H9 (cell line): ENCODE data around the gene NRCAM. TPM values are rescaled to one million over a fixed set of nuclear protein-coding genes. Genes with fewer than 3 reads are reported as not detected.

Experiments used
- DNase-seq: peaks from one replicate; pipeline ENCODE4 v3.0.0-alpha.2; 2017
- H2AFZ ChIP-seq: one replicate; pipeline ENCODE4 v1.6.1; 2013; ENCODE audit warnings: mild to moderate bottlenecking, low read length, control low read depth, moderate library complexity
- H2AK5ac ChIP-seq: 2 replicates; pipeline ENCODE4 v1.6.1; 2013; ENCODE audit warnings: low read length, control low read depth, mixed read lengths; ENCODE audit not compliant: insufficient read length
- H2BK120ac ChIP-seq: one replicate; pipeline ENCODE4 v1.6.1; 2013; ENCODE audit warnings: low read depth, mild to moderate bottlenecking, low read length, control low read depth, inconsistent platforms; ENCODE audit not compliant: poor library complexity, severe bottlenecking
- H2BK12ac ChIP-seq: 2 replicates; pipeline ENCODE4 v1.6.1; 2013; ENCODE audit warnings: low read length, control low read depth, mixed read lengths, low read depth; ENCODE audit not compliant: insufficient read length
- H2BK15ac ChIP-seq: 2 replicates; pipeline ENCODE4 v1.6.1; 2013; ENCODE audit warnings: low read depth, low read length, control low read depth
- H2BK20ac ChIP-seq: one replicate; pipeline ENCODE4 v1.6.1; 2013; ENCODE audit warnings: low read depth, mild to moderate bottlenecking, low read length, control low read depth, inconsistent platforms; ENCODE audit not compliant: poor library complexity, severe bottlenecking
- H2BK5ac ChIP-seq: 2 replicates; pipeline ENCODE4 v1.6.1; 2013; ENCODE audit warnings: low read length, control low read depth, mixed read lengths; ENCODE audit not compliant: insufficient read length
- H3K14ac ChIP-seq: 2 replicates; pipeline ENCODE4 v1.6.1; 2013; ENCODE audit warnings: low read length, control low read depth; ENCODE audit not compliant: insufficient read depth
- H3K18ac ChIP-seq: 2 replicates; pipeline ENCODE4 v1.6.1; 2013; ENCODE audit warnings: low read depth, mild to moderate bottlenecking, mixed read lengths, low read length, control low read depth; ENCODE audit not compliant: insufficient read length
- H3K23ac ChIP-seq: 2 replicates; pipeline ENCODE4 v1.6.1; 2013; ENCODE audit warnings: low read length, control low read depth, mixed read lengths, low read depth; ENCODE audit not compliant: insufficient read length
- H3K23me2 ChIP-seq: 2 replicates; pipeline ENCODE4 v1.6.1; 2013; ENCODE audit warnings: low read depth, mild to moderate bottlenecking, mixed read lengths, low read length, control low read depth; ENCODE audit not compliant: insufficient read length, poor library complexity, severe bottlenecking
- H3K27ac ChIP-seq: 2 replicates; pipeline ENCODE4 v1.5.1; 2013; ENCODE audit warnings: low read length, control low read depth, mixed read lengths, low read depth; ENCODE audit not compliant: insufficient read length
- H3K27me3 ChIP-seq: 2 replicates; pipeline ENCODE4 v1.6.1; 2013; ENCODE audit warnings: low read length, control low read depth, inconsistent platforms; ENCODE audit not compliant: insufficient read depth
- H3K4ac ChIP-seq: 2 replicates; pipeline ENCODE4 v1.6.1; 2013; ENCODE audit warnings: low read depth, mild to moderate bottlenecking, control low read depth, inconsistent platforms, low read length, moderate library complexity
- H3K4me1 ChIP-seq: 2 replicates; pipeline ENCODE4 v1.6.1; 2013; ENCODE audit warnings: low read length, control low read depth, inconsistent platforms; ENCODE audit not compliant: insufficient read depth
- H3K4me2 ChIP-seq: 2 replicates; pipeline ENCODE4 v1.6.1; 2013; ENCODE audit warnings: low read length, control low read depth, mixed read lengths; ENCODE audit not compliant: insufficient read length, insufficient read depth
- H3K56ac ChIP-seq: 2 replicates; pipeline ENCODE4 v1.6.1; 2013; ENCODE audit warnings: low read depth, mild to moderate bottlenecking, mixed read lengths, low read length, control low read depth; ENCODE audit not compliant: insufficient read length
- H3K79me1 ChIP-seq: 2 replicates; pipeline ENCODE4 v1.6.1; 2013; ENCODE audit warnings: low read depth, mild to moderate bottlenecking, moderate library complexity, low read length, control low read depth, inconsistent platforms; ENCODE audit not compliant: insufficient read depth, poor library complexity, severe bottlenecking
- H3K79me2 ChIP-seq: 2 replicates; pipeline ENCODE4 v1.6.1; 2013; ENCODE audit warnings: low read length, control low read depth, inconsistent platforms; ENCODE audit not compliant: insufficient read depth
- H3K9ac ChIP-seq: 2 replicates; pipeline ENCODE4 v1.6.1; 2013; ENCODE audit warnings: low read length, control low read depth, mixed read lengths; ENCODE audit not compliant: insufficient read length; ENCODE audit errors: extremely low read depth
- H3K9me3 ChIP-seq: one replicate; pipeline ENCODE4 v1.6.1; 2013; ENCODE audit warnings: low read depth, low read length, inconsistent platforms; ENCODE audit not compliant: control insufficient read depth
- H3T11ph ChIP-seq: one replicate; pipeline ENCODE4 v1.6.1; 2013; ENCODE audit warnings: mild to moderate bottlenecking, low read length, control low read depth, inconsistent platforms
- H4K20me1 ChIP-seq: one replicate; pipeline ENCODE4 v1.6.1; 2013; ENCODE audit not compliant: control insufficient read depth, insufficient read length, insufficient read depth
- H4K5ac ChIP-seq: 2 replicates; pipeline ENCODE4 v1.6.1; 2013; ENCODE audit warnings: low read depth, mild to moderate bottlenecking, mixed read lengths, low read length, control low read depth; ENCODE audit not compliant: insufficient read length
- H4K8ac ChIP-seq: replicated peaks from 2 replicates; pipeline ENCODE4 v1.6.1; 2013; ENCODE audit warnings: low read length, control low read depth, mixed read lengths, low read depth; ENCODE audit not compliant: insufficient read length
- H4K91ac ChIP-seq: 2 replicates; pipeline ENCODE4 v1.6.1; 2013; ENCODE audit warnings: low read depth, mild to moderate bottlenecking, moderate library complexity, mixed read lengths, low read length, control low read depth; ENCODE audit not compliant: insufficient read length
- H3K27ac Mint-ChIP-seq, 3 experiments: 2 replicates in 2 of 3; 3 replicates in 1 of 3; pipeline ENCODE4 v1.8.0; 2020 to 2021; ENCODE audit warnings: mixed read lengths in 3 of 3, mild to moderate bottlenecking in 1 of 3, moderate library complexity in 1 of 3
- H3K27me3 Mint-ChIP-seq: 2 replicates; pipeline ENCODE4 v1.8.0; 2021; ENCODE audit warnings: low read depth, mild to moderate bottlenecking, moderate library complexity, mixed read lengths
- H3K36me3 Mint-ChIP-seq, 3 experiments: 2 replicates in 2 of 3; 3 replicates in 1 of 3; pipeline ENCODE4 v1.8.0; 2020 to 2021; ENCODE audit warnings: low read depth in 3 of 3, mixed read lengths in 3 of 3; ENCODE audit not compliant: insufficient read depth in 1 of 3
- H3K4me1 Mint-ChIP-seq, 2 experiments: 2 replicates each; pipeline ENCODE4 v1.8.0; 2020; ENCODE audit warnings: mixed read lengths in 2 of 2
- H3K4me3 Mint-ChIP-seq, 2 experiments: 2 replicates in 1 of 2; 3 replicates in 1 of 2; pipeline ENCODE4 v1.8.0; 2020 to 2021; ENCODE audit warnings: mild to moderate bottlenecking in 2 of 2, mixed read lengths in 2 of 2, moderate library complexity in 1 of 2
- H3K9me3 Mint-ChIP-seq, 2 experiments: 2 replicates in 1 of 2; 3 replicates in 1 of 2; pipeline ENCODE4 v1.8.0; 2020; ENCODE audit warnings: mild to moderate bottlenecking in 2 of 2, mixed read lengths in 2 of 2, moderate library complexity in 1 of 2
- WGBS: extraction: QIAGEN DNeasy Blood & Tissue Kit; methylation state at CpG from one replicate; pipeline ENCODE4 v1.1.7; 2013; ENCODE audit warnings: missing lambda C conversion rate, low lambda C conversion rate, mixed read lengths; ENCODE audit not compliant: insufficient read length; ENCODE audit errors: extremely low coverage; 5-methylcytosine and 5-hydroxymethylcytosine counted together
- total RNA-seq: library from RNA; stranded (reverse); gene quantifications from 2 replicates; pipeline ENCODE4 v1.2.1, GENCODE V29; 2021
- TF ChIP-seq, protein P1 (sequence below): fragments of 200-600 bp; sonication (generic); conservative IDR thresholded peaks from 3 replicates; pipeline ENCODE4 v1.8.0; 2021; ENCODE audit warnings: antibody characterized with exemption, mild to moderate bottlenecking

The NRCAM gene
- total RNA-seq, 1 experiment from 2014 or later = 2.3 TPM

DNA sequence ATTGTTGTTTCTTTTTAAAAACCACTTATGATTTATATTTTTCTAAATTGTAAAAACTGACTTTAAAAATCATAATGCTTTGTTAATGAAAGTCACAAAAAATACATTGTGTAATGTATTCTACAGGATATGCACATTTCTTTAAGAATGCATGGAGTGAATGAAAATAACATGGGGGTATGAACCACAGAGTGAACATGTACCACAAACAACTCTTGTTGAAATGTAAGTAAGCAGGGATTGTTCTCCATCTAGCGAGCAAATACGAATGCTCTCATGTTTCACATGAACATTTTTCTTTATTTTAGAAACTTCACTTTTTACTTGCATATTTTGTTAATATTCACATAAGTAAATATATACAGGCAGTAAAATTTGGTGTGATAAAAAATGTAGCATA, 290.5 kb downstream of the NRCAM start:
- Histone ChIP-seq H2AFZ (no peak overlapping the region), H3K4me2 (no peak overlapping the region), H3K27me3 (no peaks in the 10 kb centered on the region), H3K23me2 (no peaks in the 10 kb centered on the region), H2BK12ac (no peak overlapping the region), H3K23ac (no peak overlapping the region), H3K4ac (no peak overlapping the region), H3K56ac (no peak overlapping the region), H2AK5ac (no peak overlapping the region), H4K8ac (no peak overlapping the region), H2BK120ac (no peak overlapping the region), H3K14ac (no peak overlapping the region), H3K18ac (no peak overlapping the region), H3T11ph (no peak overlapping the region), H2BK5ac (no peak overlapping the region), H4K91ac (no peak overlapping the region), H3K27ac (no peak overlapping the region), H3K79me1 (no peaks in the 10 kb centered on the region), H3K9ac (no peak overlapping the region), H3K9me3 (no peaks in the 10 kb centered on the region), H3K4me1 (no peaks in the 10 kb centered on the region; the same call in 1 of the 2 replicates), H3K79me2 (no peaks in the 10 kb centered on the region), H4K20me1 (no peaks in the 10 kb centered on the region), H2BK20ac (no peak overlapping the region), H4K5ac (no peak overlapping the region), H2BK15ac (no peak overlapping the region)
- Mint-ChIP-seq H3K4me1 (peaks cover 12 to 15% of the 10 kb centered on the region in 2 experiments), H3K36me3 (no peaks in the 10 kb centered on the region; a peak in 1 of 7 replicates), H3K27ac (no peak overlapping the region), H3K9me3 (no peaks in the 10 kb centered on the region), H3K27me3 (no peaks in the 10 kb centered on the region), H3K4me3 (no peak overlapping the region)
- TF ChIP-seq, protein P1, sequence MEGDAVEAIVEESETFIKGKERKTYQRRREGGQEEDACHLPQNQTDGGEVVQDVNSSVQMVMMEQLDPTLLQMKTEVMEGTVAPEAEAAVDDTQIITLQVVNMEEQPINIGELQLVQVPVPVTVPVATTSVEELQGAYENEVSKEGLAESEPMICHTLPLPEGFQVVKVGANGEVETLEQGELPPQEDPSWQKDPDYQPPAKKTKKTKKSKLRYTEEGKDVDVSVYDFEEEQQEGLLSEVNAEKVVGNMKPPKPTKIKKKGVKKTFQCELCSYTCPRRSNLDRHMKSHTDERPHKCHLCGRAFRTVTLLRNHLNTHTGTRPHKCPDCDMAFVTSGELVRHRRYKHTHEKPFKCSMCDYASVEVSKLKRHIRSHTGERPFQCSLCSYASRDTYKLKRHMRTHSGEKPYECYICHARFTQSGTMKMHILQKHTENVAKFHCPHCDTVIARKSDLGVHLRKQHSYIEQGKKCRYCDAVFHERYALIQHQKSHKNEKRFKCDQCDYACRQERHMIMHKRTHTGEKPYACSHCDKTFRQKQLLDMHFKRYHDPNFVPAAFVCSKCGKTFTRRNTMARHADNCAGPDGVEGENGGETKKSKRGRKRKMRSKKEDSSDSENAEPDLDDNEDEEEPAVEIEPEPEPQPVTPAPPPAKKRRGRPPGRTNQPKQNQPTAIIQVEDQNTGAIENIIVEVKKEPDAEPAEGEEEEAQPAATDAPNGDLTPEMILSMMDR = no peak
- no CpG with 5 or more reads among the region's 2 CpGs for WGBS
- no peak for DNase-seq
